Breast epithelium (tissue), 4 donors: ENCODE measurements around the gene AAMP. TPM values are rescaled to one million over a fixed set of nuclear protein-coding genes. Genes with fewer than 3 reads are reported as not detected.

Experiments
- DNase-seq, 2 donors: peaks; one replicate each; pipeline ENCODE4 v3.0.0-alpha.2; 2019; ENCODE audit warnings: low spot score in 2 of 2
- H3K27ac ChIP-seq, 2 donors: fragments of 200-600 bp; sonication (generic) in 1 of 2; one replicate each; pipeline ENCODE4 v1.5.1; 2016 to 2019; ENCODE audit warnings: mild to moderate bottlenecking in 1 of 2
- H3K27me3 ChIP-seq, 2 donors: fragments of 200-600 bp; sonication (generic) in 1 of 2; one replicate each; pipeline versions ENCODE4 v1.5.1 to v1.6.0; 2017 to 2019; ENCODE audit warnings: control low read depth in 1 of 2, mild to moderate bottlenecking in 1 of 2
- H3K36me3 ChIP-seq: fragments of 200-600 bp; one replicate; pipeline ENCODE4 v1.5.1; 2019
- H3K4me1 ChIP-seq, 2 donors: fragments of 200-600 bp; sonication (generic); one replicate each; pipeline ENCODE4 v1.5.1; 2016 to 2019; ENCODE audit warnings: control low read depth in 1 of 2
- H3K4me3 ChIP-seq, 3 donors: fragments of 200-600 bp; sonication (generic); 1 replicate in 2 of 3; 2 replicates in 1 of 3; pipeline ENCODE4 v1.5.1; 2016 to 2019; ENCODE audit warnings: mild to moderate bottlenecking in 3 of 3, moderate library complexity in 2 of 3
- H3K9me3 ChIP-seq, 2 donors: fragments of 200-600 bp; sonication (generic) in 1 of 2; one replicate each; pipeline ENCODE4 v1.5.1; 2016 to 2019; ENCODE audit warnings: control low read depth in 1 of 2
- POLR2A ChIP-seq: fragments of 450-650 bp; IDR thresholded peaks from one replicate; pipeline ENCODE4 v1.6.1; 2016; ENCODE audit warnings: antibody characterized with exemption, mild to moderate bottlenecking, moderate library complexity
- POLR2AphosphoS5 ChIP-seq, 3 donors: sonication (generic); formaldehyde crosslinking; IDR thresholded peaks; one replicate each; pipeline ENCODE4 v1.6.1; 2017; ENCODE audit warnings: antibody characterized with exemption in 3 of 3
- intact Hi-C: fragments of 100-400 bp; cut with DNase I; formaldehyde crosslinking; loops from one replicate; pipeline ENCODE4 v1.15.1; 2023; ENCODE audit warnings: low total_unique reads
- total RNA-seq, 3 donors: library from RNA; depleted of rRNA; stranded (reverse); fragments of >200 nt; gene quantifications; one replicate each; pipeline ENCODE4 v1.1.0, GENCODE V29; 2016
- TF ChIP-seq, protein P1 (sequence below), 3 donors: fragments of 450-650 bp; IDR thresholded peaks; one replicate each; pipeline ENCODE4 v1.5.1; 2016 to 2017; ENCODE audit warnings: antibody characterized with exemption in 3 of 3, mild to moderate bottlenecking in 3 of 3, moderate library complexity in 3 of 3

AAMP gene
- total RNA-seq, 3 donors from 2014 or later: 150 to 164 (median 151) TPM

DNA sequence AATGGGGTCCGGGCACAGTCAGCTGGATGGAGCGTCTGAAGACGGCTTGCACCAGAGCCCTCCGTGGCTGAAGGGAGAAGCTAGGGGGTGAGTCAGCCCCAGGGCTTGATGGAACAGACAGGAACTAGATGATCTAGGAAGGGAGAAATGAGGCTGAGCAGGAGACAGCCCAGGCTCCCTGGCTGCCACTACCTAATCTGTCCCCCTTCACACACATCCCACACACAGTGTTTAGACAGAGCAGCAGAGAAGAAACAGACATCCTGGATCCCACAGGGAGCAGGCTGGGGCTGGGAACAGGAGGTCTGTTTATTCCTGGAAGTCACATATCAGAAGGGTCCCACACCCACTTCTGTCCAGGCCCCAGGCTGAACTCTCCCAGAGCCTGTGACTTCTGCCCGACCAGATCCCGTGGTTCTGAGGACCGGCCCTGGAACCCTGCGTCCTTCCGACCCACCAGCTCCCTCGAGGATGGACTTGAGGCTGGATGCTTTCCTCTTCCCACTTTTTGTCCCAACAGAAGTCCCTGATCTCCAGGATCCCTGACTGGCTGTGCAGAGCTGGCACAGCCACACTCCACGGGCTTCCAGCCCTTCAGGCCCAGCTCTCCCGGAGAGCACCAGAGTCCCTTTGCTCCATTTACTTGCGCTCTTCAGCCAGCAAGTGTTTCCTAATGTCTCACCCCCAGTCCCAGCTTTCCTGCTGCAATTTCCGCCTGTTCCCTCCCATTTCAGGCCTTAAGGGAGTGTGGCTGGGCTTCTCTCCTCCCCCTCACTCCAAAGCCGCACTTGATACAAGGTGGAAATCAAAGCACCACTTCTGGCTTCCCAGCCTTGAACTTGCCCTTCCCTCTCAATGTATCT, 10.6 kb downstream of the AAMP start:
- H3K4me3 ChIP-seq: peak overlapping the region in 2 of 3 donors; percentile 0 to 48
- peak in 1 of 2 donors; percentile 52 for DNase-seq
- H3K36me3 ChIP-seq: peaks cover 11% of the 10 kb centered on the region
- no peaks in the 10 kb centered on the region for H3K4me1 ChIP-seq
- no peaks in the 10 kb centered on the region for H3K27me3 ChIP-seq
- peak overlapping the region; percentile 79 to 96 for H3K27ac ChIP-seq
- peak in 2 of 3 donors; percentile 20 to 48 for TF ChIP-seq POLR2AphosphoS5 (IDR thresholded peaks at IDR 0.05)
- TF ChIP-seq POLR2A: peak; percentile 34
- TF ChIP-seq, protein P1, sequence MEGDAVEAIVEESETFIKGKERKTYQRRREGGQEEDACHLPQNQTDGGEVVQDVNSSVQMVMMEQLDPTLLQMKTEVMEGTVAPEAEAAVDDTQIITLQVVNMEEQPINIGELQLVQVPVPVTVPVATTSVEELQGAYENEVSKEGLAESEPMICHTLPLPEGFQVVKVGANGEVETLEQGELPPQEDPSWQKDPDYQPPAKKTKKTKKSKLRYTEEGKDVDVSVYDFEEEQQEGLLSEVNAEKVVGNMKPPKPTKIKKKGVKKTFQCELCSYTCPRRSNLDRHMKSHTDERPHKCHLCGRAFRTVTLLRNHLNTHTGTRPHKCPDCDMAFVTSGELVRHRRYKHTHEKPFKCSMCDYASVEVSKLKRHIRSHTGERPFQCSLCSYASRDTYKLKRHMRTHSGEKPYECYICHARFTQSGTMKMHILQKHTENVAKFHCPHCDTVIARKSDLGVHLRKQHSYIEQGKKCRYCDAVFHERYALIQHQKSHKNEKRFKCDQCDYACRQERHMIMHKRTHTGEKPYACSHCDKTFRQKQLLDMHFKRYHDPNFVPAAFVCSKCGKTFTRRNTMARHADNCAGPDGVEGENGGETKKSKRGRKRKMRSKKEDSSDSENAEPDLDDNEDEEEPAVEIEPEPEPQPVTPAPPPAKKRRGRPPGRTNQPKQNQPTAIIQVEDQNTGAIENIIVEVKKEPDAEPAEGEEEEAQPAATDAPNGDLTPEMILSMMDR (IDR thresholded peaks at IDR 0.05): no peak
- no peaks in the 10 kb centered on the region for H3K9me3 ChIP-seq
- intact Hi-C loops: no loop called here

DNA sequence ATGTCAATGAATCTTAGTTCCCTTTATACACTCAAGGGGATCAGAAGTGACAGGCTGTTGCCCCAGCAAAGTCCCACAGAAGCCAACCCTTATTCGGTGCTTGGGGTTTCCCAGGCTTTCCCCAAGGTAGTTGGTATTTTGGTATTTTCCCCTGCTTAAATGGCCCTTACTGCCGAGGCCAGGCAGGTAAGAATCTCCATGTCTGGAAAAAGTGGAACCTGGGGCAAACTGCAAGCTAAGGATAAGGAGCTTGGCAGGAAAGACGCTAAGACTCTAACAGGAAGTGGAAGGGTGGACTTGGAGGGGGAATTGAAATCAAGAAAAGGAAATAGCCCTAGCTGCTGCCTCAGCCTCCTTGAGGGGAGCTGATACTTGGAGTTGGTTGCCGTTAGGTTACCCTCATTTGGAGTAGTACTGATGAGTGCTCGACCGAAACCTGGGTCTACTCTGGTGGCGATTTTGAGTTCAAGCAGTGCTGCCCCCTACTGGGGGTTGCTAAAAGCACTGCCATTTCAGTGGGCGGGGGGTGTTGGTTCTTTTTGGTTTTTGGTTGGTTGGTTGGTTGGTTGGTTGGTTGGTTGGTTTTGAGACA, 12.5 kb downstream of the AAMP start:
- Histone ChIP-seq H3K4me1 (no peaks in the 10 kb centered on the region), H3K9me3 (no peaks in the 10 kb centered on the region), H3K36me3 (peaks cover 18% of the 10 kb centered on the region), H3K27me3 (no peaks in the 10 kb centered on the region), H3K4me3 (no peak overlapping the region), H3K27ac (peak overlapping the region; percentile 48 to 62)
- intact Hi-C loops: no loop called here
- TF ChIP-seq, protein P1 (IDR thresholded peaks at IDR 0.05): peak in 2 of 3 donors; percentile 20 to 27
- TF ChIP-seq POLR2AphosphoS5 (IDR thresholded peaks at IDR 0.05): no peak
- peak in 1 of 2 donors; percentile 7 for DNase-seq

DNA sequence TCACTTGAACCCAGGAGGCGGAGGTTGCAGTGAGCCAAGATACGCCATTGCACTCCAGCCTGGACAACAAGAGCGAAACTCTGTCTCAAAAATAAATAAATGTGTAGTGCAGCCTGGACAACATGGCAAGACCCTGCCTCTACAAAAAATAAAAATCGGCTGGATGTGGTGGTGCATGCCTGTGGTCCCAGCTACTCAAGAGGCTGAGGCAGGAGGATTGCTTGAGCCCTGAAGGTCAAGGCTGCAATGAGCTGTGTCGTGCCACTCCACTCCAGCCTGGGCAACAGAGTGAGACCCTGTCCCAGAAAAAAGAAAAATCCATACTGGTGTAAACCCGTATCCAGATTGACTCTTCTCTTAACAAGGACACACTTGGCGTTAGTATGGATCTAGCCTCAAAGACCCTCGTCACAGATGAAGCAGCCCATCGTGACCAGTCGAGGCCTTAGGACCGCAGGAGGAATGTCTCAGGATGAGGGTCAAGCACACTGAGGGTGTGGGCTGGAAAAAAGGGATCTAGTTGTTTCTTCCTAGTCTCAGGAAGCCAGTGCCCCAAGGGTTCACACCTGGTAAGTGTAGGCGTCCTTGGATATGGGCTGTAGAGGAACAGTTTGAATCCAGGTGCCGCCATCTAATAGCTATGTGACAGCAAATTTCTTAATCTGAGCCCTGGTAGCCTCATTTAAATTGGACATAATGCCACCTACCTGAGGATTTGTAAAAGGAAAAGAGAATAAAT, 13.2 kb downstream of the AAMP start:
- peak in 1 of 2 donors; percentile 5 for DNase-seq
- Histone ChIP-seq H3K27me3 (no peaks in the 10 kb centered on the region), H3K4me1 (no peaks in the 10 kb centered on the region), H3K4me3 (no peak overlapping the region), H3K9me3 (no peaks in the 10 kb centered on the region), H3K27ac (peak overlapping the region in 1 of 2 donors; percentile 62), H3K36me3 (peaks cover 18% of the 10 kb centered on the region)
- no peak for TF ChIP-seq POLR2AphosphoS5 (IDR thresholded peaks at IDR 0.05)
- no peak for TF ChIP-seq POLR2A
- TF ChIP-seq, protein P1 (IDR thresholded peaks at IDR 0.05): no peak
- intact Hi-C loops: no loop called here

DNA sequence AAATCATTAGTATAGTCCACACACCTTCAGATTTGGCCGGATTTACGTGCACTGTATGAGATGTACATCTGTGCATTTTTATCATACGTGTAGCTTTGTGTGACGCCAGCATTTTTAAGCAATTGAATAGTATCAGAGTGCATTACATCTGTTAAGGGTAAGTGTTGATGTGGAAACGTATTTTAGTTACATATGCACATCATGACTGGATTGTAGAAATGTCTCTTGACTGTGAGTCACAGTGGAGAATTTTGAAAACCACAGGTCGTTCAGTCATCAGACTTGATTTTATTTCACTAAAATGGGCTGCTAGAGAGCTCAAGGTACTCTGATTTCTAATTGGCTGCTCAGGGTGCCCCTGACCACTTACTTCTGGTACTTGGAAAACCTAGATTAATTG, 14.5 kb downstream of the AAMP start:
- no peaks in the 10 kb centered on the region for H3K9me3 ChIP-seq
- H3K27me3 ChIP-seq: no peaks in the 10 kb centered on the region
- no peak overlapping the region for H3K27ac ChIP-seq
- no peak overlapping the region for H3K4me3 ChIP-seq
- intact Hi-C loops: no loop called here
- TF ChIP-seq POLR2AphosphoS5 (IDR thresholded peaks at IDR 0.05): no peak
- TF ChIP-seq, protein P1 (IDR thresholded peaks at IDR 0.05): no peak
- TF ChIP-seq POLR2A: no peak
- no peaks in the 10 kb centered on the region for H3K4me1 ChIP-seq
- no peak for DNase-seq
- peaks cover 18% of the 10 kb centered on the region for H3K36me3 ChIP-seq
